B cell (primary cell): ENCODE measurements around the gene RPL36. TPM values are rescaled to one million over a fixed set of nuclear protein-coding genes. Genes with fewer than 3 reads are reported as not detected.
A peak's percentile ranks its signal among the peaks of the same experiment; 100 is the strongest.

Source experiments
- ATAC-seq: fragments of 200-7000 bp; cut with Tn5 transposase; one replicate; pipeline ENCODE4 v1.10.0; 2021; ENCODE audit warnings: low read depth, mild to moderate bottlenecking, moderate number of reproducible peaks, moderate library complexity
- CTCF ChIA-PET: fragments of 350-600 bp; sonication (Branson Sonifier 250); formaldehyde crosslinking; loops from one replicate; lab custom pipeline; 2021; ENCODE audit warnings: antibody characterized with exemption, inconsistent platforms; lab: Charles Lee
- POLR2A ChIA-PET: fragments of 350-600 bp; sonication (Branson Sonifier 250); formaldehyde crosslinking; loops from one replicate; lab custom pipeline; 2021; ENCODE audit warnings: antibody characterized with exemption; lab: Charles Lee
- DNase-seq: peaks from one replicate; pipeline ENCODE4 v3.0.0; 2013
- H2AFZ ChIP-seq: 2 replicates; pipeline ENCODE4 v1.6.1; 2012; ENCODE audit warnings: mild to moderate bottlenecking, low read depth, low read length; ENCODE audit not compliant: insufficient read depth, poor library complexity, severe bottlenecking
- H3K27ac ChIP-seq, 2 donors: 1 replicate in 1 of 2; 2 replicates in 1 of 2; pipeline ENCODE4 v1.5.1; 2012 to 2013; ENCODE audit warnings: low read length in 2 of 2, mild to moderate bottlenecking in 2 of 2, moderate library complexity in 1 of 2
- H3K27me3 ChIP-seq, 4 experiments: fragments of 200-600 bp in 1 of 4; sonication (generic) in 1 of 4; replicated peaks in 1 of 4; 1 replicate in 2 of 4; 2 replicates in 2 of 4; pipeline versions ENCODE4 v1.6.1 to v1.7.0; 2013 to 2016; ENCODE audit warnings: low read length in 3 of 4, mild to moderate bottlenecking in 2 of 4, mixed read lengths in 1 of 4, moderate library complexity in 1 of 4; ENCODE audit not compliant: insufficient read depth in 4 of 4, control insufficient read depth in 3 of 4; ENCODE audit errors: control extremely low read depth in 1 of 4
- H3K36me3 ChIP-seq, 2 experiments: replicated peaks in 1 of 2; 1 replicate in 1 of 2; 2 replicates in 1 of 2; pipeline versions ENCODE4 v1.6.1 to v1.7.1; 2013; ENCODE audit warnings: low read length in 1 of 2; ENCODE audit not compliant: insufficient read depth in 2 of 2, control insufficient read depth in 1 of 2; ENCODE audit errors: control extremely low read depth in 1 of 2, extremely low read depth in 1 of 2
- H3K4me1 ChIP-seq, 2 donors: fragments of 200-600 bp in 1 of 2; sonication (generic) in 1 of 2; 1 replicate in 1 of 2; 2 replicates in 1 of 2; pipeline versions ENCODE4 v1.5.1 to v1.6.1; 2013 to 2017; ENCODE audit warnings: low read length in 2 of 2; ENCODE audit not compliant: control insufficient read depth in 2 of 2, insufficient read depth in 2 of 2
- H3K4me2 ChIP-seq: replicated peaks from 2 replicates; pipeline ENCODE3; 2012; ENCODE audit warnings: mild to moderate bottlenecking, low read depth, low read length; ENCODE audit not compliant: poor library complexity, severe bottlenecking
- H3K4me3 ChIP-seq, 5 experiments: fragments of 200-600 bp in 1 of 5; sonication (generic) in 1 of 5; 1 replicate in 3 of 5; 2 replicates in 2 of 5; pipeline versions ENCODE4 v1.5.1 to v1.7.0; 2011 to 2016; ENCODE audit warnings: low read length in 4 of 5, mild to moderate bottlenecking in 4 of 5, low read depth in 2 of 5, control low read depth in 1 of 5, moderate library complexity in 1 of 5; ENCODE audit not compliant: insufficient read depth in 1 of 5; ENCODE audit errors: control extremely low read depth in 1 of 5, extremely low read depth in 1 of 5
- H3K79me2 ChIP-seq: fragments of 200-600 bp; sonication (generic); one replicate; pipeline ENCODE4 v1.6.0; 2016; ENCODE audit warnings: low read length; ENCODE audit not compliant: control insufficient read depth, insufficient read depth
- H3K9ac ChIP-seq: fragments of 200-600 bp; sonication (generic); 2 replicates; pipeline ENCODE4 v1.6.1; 2017; ENCODE audit warnings: mild to moderate bottlenecking, low read length, moderate library complexity
- H3K9me3 ChIP-seq, 3 donors: one replicate each; pipeline versions ENCODE4 v1.6.1 to v1.7.1; 2013; ENCODE audit warnings: low read length in 2 of 3; ENCODE audit not compliant: control insufficient read depth in 2 of 3, insufficient read depth in 1 of 3; ENCODE audit errors: control extremely low read depth in 1 of 3
- H4K20me1 ChIP-seq: 2 replicates; pipeline ENCODE4 v1.6.0; 2012; ENCODE audit warnings: mild to moderate bottlenecking, low read length; ENCODE audit not compliant: insufficient read depth, control insufficient read depth, poor library complexity, severe bottlenecking
- H3K27ac Mint-ChIP-seq: one replicate; pipeline ENCODE4 v1.8.0; 2021; ENCODE audit warnings: mixed read lengths
- H3K27me3 Mint-ChIP-seq: one replicate; pipeline ENCODE4 v1.8.0; 2021; ENCODE audit warnings: mixed read lengths
- H3K4me1 Mint-ChIP-seq: one replicate; pipeline ENCODE4 v1.8.0; 2021; ENCODE audit warnings: mixed read lengths
- H3K4me3 Mint-ChIP-seq: one replicate; pipeline ENCODE4 v1.8.0; 2021; ENCODE audit warnings: mixed read lengths
- H3K9me3 Mint-ChIP-seq: one replicate; pipeline ENCODE4 v1.8.0; 2022; ENCODE audit warnings: mixed read lengths; ENCODE audit not compliant: insufficient read depth
- EZH2 ChIP-seq: IDR thresholded peaks from 2 replicates; pipeline ENCODE4 v1.6.1; 2012; ENCODE audit warnings: borderline replicate concordance, low read depth, mild to moderate bottlenecking, moderate library complexity, low read length; ENCODE audit not compliant: insufficient read depth, poor library complexity, severe bottlenecking
- WGBS: methylation state at CpG from one replicate; pipeline ENCODE4 v1.1.5; 2013; ENCODE audit warnings: missing lambda C conversion rate; ENCODE audit not compliant: insufficient coverage; 5-methylcytosine and 5-hydroxymethylcytosine counted together
- intact Hi-C: fragments of 100-400 bp; cut with micrococcal nuclease; formaldehyde crosslinking; loops from one replicate; pipeline ENCODE4 v1.10.0; 2022
- polyA plus RNA-seq: library from polyadenylated mRNA; depleted of rRNA; stranded (reverse); fragments of >200 nt; gene quantifications from 2 replicates; pipeline ENCODE4 v1.2.3, GENCODE V29; 2012
- total RNA-seq, 2 donors: library from RNA; stranded (reverse); fragments of 120-200 nt in 1 of 2; gene quantifications; 1 replicate in 1 of 2; 2 replicates in 1 of 2; pipeline versions ENCODE4 v1.2.3 to v1.2.4, GENCODE V29; 2013 to 2022
- TF ChIP-seq, protein P1 (sequence below): fragments of 200-600 bp; IDR thresholded peaks from one replicate; pipeline ENCODE4 v1.8.0; 2022; ENCODE audit warnings: antibody characterized with exemption, mild to moderate bottlenecking

The RPL36 gene
- total and polyA plus RNA-seq, 2 donors (not counting 1 experiment from before 2014, with no cell fraction given) = 899 to 983 TPM

DNA sequence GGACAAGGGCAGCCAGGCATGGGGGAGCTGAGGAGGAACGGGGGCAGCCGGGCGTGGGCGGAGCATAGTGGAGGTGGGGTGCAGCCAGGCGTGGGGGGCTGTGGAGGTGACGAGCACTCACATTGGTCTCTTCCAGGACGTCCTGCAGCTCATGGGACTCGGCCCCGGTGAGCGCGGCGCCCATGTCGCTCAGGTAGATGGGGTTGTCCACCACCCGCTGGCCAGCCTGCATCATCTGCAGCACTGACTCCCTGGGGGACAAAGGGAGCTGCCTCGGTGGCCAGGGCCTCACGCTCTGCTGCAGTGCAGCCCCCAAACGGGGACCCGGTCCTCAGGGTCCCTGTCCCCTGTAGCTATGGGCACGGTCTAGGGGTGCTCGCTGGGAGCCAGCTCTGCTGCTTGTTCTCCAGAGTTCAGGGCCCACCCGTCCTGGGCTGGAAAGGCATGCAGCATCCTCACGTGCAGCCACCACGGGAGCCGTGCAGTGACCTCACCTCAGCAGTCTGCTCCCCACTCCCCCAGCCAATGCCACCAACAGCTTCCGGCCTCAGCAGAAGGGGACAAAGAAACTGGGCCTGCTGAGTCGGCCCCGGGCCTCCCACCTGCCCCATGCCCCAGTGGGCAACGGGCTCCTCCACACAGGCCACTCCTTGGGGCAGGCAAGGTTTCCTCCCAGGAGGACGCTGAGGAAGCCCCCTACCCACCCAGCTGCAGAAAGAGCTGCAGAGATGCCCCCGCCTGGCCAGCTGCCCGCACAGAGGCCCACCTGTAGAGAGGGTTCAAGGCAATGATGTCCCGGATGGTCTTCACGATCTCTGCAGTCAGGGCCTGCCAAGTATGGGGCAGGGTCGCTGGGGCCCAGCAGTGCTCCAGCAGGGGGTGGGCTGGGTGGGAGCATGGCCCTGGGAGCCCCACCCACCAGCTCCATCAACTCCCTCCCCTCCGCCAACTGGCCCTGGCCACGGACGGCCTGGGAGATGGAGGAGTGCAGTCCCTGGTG lies 17.8 kb downstream of the RPL36 start:
- 97% methylated on average over 36 of the region's 37 CpGs for WGBS
- no peak overlapping the region for H3K4me2 ChIP-seq
- ChIA-PET CTCF (no interaction called here), POLR2A (interaction anchor here (0.7 kb wide), 1 partner anchor 28 kb away, joined by 10 read pairs; no protein-coding TSS in a partner anchor)
- Mint-ChIP-seq H3K27me3 (no peaks in the 10 kb centered on the region), H3K4me1 (no peaks in the 10 kb centered on the region), H3K9me3 (no peaks in the 10 kb centered on the region), H3K4me3 (no peak overlapping the region), H3K27ac (no peak overlapping the region)
- no peak overlapping the region for H3K9ac ChIP-seq
- peaks cover 12% of the 10 kb centered on the region for H4K20me1 ChIP-seq
- no peak overlapping the region for H2AFZ ChIP-seq
- H3K27me3 ChIP-seq = no peaks in the 10 kb centered on the region
- intact Hi-C loops = no loop called here
- H3K9me3 ChIP-seq = no peaks in the 10 kb centered on the region
- H3K79me2 ChIP-seq = peaks cover 6% of the 10 kb centered on the region
- H3K4me3 ChIP-seq = no peak overlapping the region
- H3K27ac ChIP-seq = no peak overlapping the region
- ATAC-seq (no peak), DNase-seq (peak; percentile 30)
- no peaks in the 10 kb centered on the region for H3K4me1 ChIP-seq
- no peak for TF ChIP-seq EZH2
- TF ChIP-seq, protein P1, sequence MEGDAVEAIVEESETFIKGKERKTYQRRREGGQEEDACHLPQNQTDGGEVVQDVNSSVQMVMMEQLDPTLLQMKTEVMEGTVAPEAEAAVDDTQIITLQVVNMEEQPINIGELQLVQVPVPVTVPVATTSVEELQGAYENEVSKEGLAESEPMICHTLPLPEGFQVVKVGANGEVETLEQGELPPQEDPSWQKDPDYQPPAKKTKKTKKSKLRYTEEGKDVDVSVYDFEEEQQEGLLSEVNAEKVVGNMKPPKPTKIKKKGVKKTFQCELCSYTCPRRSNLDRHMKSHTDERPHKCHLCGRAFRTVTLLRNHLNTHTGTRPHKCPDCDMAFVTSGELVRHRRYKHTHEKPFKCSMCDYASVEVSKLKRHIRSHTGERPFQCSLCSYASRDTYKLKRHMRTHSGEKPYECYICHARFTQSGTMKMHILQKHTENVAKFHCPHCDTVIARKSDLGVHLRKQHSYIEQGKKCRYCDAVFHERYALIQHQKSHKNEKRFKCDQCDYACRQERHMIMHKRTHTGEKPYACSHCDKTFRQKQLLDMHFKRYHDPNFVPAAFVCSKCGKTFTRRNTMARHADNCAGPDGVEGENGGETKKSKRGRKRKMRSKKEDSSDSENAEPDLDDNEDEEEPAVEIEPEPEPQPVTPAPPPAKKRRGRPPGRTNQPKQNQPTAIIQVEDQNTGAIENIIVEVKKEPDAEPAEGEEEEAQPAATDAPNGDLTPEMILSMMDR = no peak
- peaks cover 0 to 68% of the 10 kb centered on the region in 2 experiments for H3K36me3 ChIP-seq

DNA sequence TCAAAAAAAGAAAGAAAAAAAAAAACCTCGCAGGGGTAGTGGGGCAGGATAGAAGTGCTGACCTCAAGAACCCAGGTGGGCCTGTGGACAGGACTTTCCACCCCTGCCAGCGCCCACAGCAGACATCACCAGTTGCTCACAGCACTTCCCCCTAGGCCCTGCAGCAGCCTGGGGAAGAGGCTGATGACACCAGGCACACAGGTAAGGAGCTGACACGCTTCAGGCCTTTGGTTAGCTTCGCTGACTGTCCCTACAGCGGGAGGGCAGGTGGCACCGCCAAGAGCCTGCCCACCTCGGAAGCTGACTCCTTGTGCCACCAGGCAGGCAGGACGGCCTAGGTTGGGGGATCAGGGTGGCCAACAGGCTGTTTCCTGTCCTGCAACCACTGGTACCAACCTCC lies 20.9 kb downstream of the RPL36 start:
- TF ChIP-seq, protein P1 = no peak
- TF ChIP-seq EZH2 = no peak
- intact Hi-C loops = no loop called here
- Histone ChIP-seq H3K9me3 (no peaks in the 10 kb centered on the region), H3K9ac (no peak overlapping the region), H3K4me1 (no peaks in the 10 kb centered on the region), H3K36me3 (peaks cover 0 to 48% of the 10 kb centered on the region in 2 experiments), H3K79me2 (peaks cover 12% of the 10 kb centered on the region), H3K27me3 (no peaks in the 10 kb centered on the region), H3K4me2 (no peak overlapping the region), H3K27ac (no peak overlapping the region), H4K20me1 (peaks cover 26% of the 10 kb centered on the region), H3K4me3 (no peak overlapping the region), H2AFZ (no peak overlapping the region)
- DNase-seq (no peak), ATAC-seq (no peak)
- CTCF ChIA-PET = no interaction called here
- no peaks in the 10 kb centered on the region for H3K27me3 Mint-ChIP-seq
- H3K4me1 Mint-ChIP-seq = peaks cover 3% of the 10 kb centered on the region
- no peak overlapping the region for H3K4me3 Mint-ChIP-seq
- POLR2A ChIA-PET = no interaction called here
- H3K27ac Mint-ChIP-seq = no peak overlapping the region
- no peaks in the 10 kb centered on the region for H3K9me3 Mint-ChIP-seq
- 96% methylated on average over 7 of the region's 8 CpGs for WGBS
